ENCODE results near the gene TMEM175. TPM values are rescaled to one million over a fixed set of nuclear protein-coding genes. Genes with fewer than 3 reads are reported as not detected.

TMEM175 gene
- polyA plus RNA-seq, 1 of the 3 experiments (the other 2 are of a cell fraction) = 54.2 TPM

DNA sequence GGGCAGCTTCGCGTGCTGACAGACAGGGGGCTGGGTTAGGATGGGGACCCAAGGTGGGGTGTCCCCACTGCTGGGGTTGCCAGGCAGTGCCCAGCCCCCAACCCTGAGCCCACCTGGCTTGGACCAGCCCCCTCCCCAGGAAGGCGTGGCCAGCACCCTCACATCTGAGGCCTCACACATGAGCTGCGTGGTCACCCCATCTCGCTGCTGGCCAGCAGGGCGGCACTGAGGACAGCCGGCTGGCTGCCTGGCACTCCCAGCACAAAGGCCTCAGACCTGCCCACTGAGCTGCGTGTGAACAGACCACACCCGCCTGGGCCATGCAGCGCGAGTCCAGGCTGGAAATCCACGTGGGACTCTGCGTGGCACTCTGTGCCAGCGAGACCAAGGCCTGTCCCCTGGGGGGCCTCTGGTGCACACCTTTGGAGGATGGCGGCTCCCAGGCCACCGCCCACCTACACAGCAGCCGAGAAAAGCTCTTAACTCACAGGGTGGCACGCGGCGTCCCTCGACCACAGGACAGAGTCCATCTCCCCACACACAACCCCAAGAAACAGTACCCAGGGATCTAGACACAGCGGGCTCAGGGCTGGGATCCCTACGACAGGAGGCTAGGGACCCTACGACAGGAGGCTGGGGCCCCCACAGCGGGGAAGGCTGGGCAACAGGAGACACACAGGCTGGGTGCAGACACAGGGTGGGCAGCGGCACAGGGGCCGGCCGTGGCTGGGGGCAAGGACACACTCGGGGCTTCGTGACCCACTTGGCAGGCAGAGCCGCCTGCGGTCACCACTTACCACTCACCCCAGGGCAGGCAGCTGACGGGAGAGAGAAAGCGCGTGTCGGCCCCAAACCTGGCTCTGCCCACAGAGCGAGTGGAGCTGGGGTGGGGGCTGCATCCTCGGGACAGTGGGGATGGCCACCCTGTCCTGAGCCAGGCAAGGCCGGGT lies 31.3 kb downstream of the TMEM175 start:
- peaks cover 0 to 61% of the 10 kb centered on the region in 2 experiments for H3K36me3 ChIP-seq (replicated peaks in 1 of 2; ENCODE audit: control insufficient read depth in 1 of 2, insufficient read depth in 2 of 2, low read length in 1 of 2)
- H3K4me2 ChIP-seq = no peak overlapping the region
- no peak overlapping the region for H3K9ac ChIP-seq
- H3F3A ChIP-seq (replicated peaks; ENCODE audit: insufficient read depth) = no peaks in the 10 kb centered on the region
- ChIA-PET POLR2A (no interaction called here), CTCF (interaction anchor here (1.2 kb wide), 1 partner anchor 221 kb away, joined by 3 read pairs; no protein-coding TSS in a partner anchor)
- no peaks in the 10 kb centered on the region for H3K9me3 ChIP-seq
- H4K20me1 ChIP-seq (ENCODE audit: insufficient read depth) = no peaks in the 10 kb centered on the region
- no peaks in the 10 kb centered on the region for H3K27me3 ChIP-seq (ENCODE audit: insufficient read depth)
- no peak overlapping the region for H3K27ac ChIP-seq (ENCODE audit: low read depth in 2 of 2, low read length in 1 of 2)
- no peak for TF ChIP-seq RXRA (IDR thresholded peaks at IDR 0.05; ENCODE audit: borderline replicate concordance, low read depth)
- TF ChIP-seq RAD21 (IDR thresholded peaks at IDR 0.05; ENCODE audit: low read length) = no peak
- TF ChIP-seq, protein P1, sequence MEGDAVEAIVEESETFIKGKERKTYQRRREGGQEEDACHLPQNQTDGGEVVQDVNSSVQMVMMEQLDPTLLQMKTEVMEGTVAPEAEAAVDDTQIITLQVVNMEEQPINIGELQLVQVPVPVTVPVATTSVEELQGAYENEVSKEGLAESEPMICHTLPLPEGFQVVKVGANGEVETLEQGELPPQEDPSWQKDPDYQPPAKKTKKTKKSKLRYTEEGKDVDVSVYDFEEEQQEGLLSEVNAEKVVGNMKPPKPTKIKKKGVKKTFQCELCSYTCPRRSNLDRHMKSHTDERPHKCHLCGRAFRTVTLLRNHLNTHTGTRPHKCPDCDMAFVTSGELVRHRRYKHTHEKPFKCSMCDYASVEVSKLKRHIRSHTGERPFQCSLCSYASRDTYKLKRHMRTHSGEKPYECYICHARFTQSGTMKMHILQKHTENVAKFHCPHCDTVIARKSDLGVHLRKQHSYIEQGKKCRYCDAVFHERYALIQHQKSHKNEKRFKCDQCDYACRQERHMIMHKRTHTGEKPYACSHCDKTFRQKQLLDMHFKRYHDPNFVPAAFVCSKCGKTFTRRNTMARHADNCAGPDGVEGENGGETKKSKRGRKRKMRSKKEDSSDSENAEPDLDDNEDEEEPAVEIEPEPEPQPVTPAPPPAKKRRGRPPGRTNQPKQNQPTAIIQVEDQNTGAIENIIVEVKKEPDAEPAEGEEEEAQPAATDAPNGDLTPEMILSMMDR (IDR thresholded peaks at IDR 0.05) = no peak
- TF ChIP-seq FOXM1 (IDR thresholded peaks at IDR 0.05; ENCODE audit: low read depth) = no peak
- TF ChIP-seq TEAD4 (IDR thresholded peaks at IDR 0.05; ENCODE audit: borderline replicate concordance, insufficient read depth) = no peak
- TF ChIP-seq SIN3A (IDR thresholded peaks at IDR 0.05; ENCODE audit: borderline replicate concordance, low read depth, low read length) = no peak
- TF ChIP-seq, protein P2, sequence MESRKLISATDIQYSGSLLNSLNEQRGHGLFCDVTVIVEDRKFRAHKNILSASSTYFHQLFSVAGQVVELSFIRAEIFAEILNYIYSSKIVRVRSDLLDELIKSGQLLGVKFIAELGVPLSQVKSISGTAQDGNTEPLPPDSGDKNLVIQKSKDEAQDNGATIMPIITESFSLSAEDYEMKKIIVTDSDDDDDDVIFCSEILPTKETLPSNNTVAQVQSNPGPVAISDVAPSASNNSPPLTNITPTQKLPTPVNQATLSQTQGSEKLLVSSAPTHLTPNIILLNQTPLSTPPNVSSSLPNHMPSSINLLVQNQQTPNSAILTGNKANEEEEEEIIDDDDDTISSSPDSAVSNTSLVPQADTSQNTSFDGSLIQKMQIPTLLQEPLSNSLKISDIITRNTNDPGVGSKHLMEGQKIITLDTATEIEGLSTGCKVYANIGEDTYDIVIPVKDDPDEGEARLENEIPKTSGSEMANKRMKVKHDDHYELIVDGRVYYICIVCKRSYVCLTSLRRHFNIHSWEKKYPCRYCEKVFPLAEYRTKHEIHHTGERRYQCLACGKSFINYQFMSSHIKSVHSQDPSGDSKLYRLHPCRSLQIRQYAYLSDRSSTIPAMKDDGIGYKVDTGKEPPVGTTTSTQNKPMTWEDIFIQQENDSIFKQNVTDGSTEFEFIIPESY (IDR thresholded peaks at IDR 0.05; ENCODE audit: borderline replicate concordance, low read depth) = no peak
- TF ChIP-seq, protein P3, sequence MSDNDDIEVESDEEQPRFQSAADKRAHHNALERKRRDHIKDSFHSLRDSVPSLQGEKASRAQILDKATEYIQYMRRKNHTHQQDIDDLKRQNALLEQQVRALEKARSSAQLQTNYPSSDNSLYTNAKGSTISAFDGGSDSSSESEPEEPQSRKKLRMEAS (IDR thresholded peaks at IDR 0.05; ENCODE audit: low read depth) = no peak
- TF ChIP-seq, protein P4, sequence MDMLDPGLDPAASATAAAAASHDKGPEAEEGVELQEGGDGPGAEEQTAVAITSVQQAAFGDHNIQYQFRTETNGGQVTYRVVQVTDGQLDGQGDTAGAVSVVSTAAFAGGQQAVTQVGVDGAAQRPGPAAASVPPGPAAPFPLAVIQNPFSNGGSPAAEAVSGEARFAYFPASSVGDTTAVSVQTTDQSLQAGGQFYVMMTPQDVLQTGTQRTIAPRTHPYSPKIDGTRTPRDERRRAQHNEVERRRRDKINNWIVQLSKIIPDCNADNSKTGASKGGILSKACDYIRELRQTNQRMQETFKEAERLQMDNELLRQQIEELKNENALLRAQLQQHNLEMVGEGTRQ (IDR thresholded peaks at IDR 0.05; ENCODE audit: borderline replicate concordance, low read depth, low read length) = no peak
- no peak for TF ChIP-seq NFIC (IDR thresholded peaks at IDR 0.05; ENCODE audit: borderline replicate concordance)
- no peak for TF ChIP-seq EP300 (IDR thresholded peaks at IDR 0.05; ENCODE audit: borderline replicate concordance in 1 of 2, low read depth in 1 of 2, low read length in 1 of 2)
- no peaks in the 10 kb centered on the region for H3K4me1 ChIP-seq (ENCODE audit: control insufficient read depth in 1 of 2, insufficient read depth in 2 of 2, low read depth in 1 of 2, low read length in 1 of 2)
- DNase-seq = no peak
- 93% methylated on average over 5 of the region's 39 CpGs for WGBS (ENCODE audit: low lambda C conversion rate)
- no peaks in the 10 kb centered on the region for H3K9me2 ChIP-seq
- no peaks in the 10 kb centered on the region for H3K79me2 ChIP-seq (ENCODE audit: insufficient read depth)
- no peak overlapping the region for H3K4me3 ChIP-seq (ENCODE audit: low read depth in 2 of 2, low read length in 1 of 2)
- no peak overlapping the region for H2AFZ ChIP-seq (ENCODE audit: low read depth)

Data from SK-N-SH (cell line).